GM18499 (cell line): ENCODE data around the gene SETD3.

Source experiments
- ATAC-seq: cut with Tn5 transposase; IDR thresholded peaks from one replicate; pipeline ENCODE4 v1.9.1; 2021; ENCODE audit warnings: moderate number of reproducible peaks; ENCODE audit not compliant: insufficient read depth, unreplicated experiment

SETD3 gene

DNA sequence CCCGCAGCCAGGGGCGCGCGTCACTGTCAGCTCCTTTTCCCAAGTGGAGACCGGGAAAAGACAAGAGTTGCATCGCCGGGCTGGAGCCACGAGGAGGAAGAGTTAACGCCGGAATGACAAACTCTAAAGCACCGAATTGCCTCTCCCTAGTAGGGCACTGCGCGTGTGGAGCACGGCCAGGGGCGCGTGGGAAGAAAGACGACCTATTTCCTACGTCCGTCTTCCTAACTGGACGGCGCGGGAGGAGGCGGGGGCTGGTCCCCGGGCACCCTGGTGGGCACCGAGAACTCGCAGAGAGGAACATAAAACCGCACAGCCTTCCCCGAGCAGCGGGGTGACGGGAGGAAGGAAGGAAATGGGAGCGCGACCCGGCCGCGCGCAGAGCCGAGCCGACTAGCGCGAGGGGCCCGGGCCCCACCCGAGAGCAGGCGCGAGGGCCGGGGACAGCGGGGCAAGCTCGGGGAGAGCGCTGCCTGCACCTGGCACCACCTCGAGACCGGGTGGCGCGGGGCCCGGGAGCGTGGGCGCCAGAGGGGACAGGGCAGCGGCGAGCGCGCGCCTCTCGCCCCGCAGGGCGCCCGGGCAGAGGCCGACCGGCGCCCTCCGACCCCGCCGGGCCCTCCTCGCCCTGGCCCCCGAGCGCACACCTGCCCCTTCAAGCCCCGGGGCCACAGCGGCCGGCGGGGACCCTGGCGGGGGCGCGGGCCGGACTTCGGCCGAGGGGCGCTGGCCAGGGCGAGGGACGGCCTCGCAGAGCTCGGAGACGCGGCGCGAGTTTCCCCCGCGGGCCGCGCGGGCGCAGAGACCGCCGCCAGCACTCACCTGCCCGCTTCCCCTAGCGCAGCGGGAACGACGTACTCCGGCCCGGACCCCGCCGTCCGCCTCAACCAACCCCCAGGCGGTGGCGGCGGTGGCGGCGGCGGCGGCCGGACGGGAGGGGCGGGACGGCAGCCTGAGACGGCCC is at the start of gene SETD3:
Gene SETD3, minus strand, starts transcription at position 954 of the 964 bp plus-strand sequence. CDS start 15,054 bp downstream, outside the sequence.
- no peak for ATAC-seq

DNA sequence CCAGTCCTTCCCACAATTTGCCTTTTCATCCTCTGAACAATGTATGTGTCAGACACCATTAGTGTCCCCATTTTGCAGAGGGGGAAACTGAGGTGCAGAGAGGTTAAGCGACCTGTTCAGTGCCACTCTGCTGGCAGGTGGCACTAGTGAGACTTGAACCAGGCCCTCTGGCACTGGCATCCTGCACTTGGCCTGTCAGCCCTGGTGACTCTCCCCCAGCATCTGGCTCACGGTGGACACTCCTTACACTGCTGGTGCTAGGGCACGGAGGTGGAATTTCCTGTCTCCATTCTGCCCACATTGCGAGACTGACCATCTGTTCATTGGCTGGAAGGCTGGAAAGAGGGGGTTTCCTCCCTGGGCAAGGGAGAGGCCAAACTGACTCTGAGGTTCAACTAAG is 49.2 kb upstream of the SETD3 start:
- no peak for ATAC-seq

DNA sequence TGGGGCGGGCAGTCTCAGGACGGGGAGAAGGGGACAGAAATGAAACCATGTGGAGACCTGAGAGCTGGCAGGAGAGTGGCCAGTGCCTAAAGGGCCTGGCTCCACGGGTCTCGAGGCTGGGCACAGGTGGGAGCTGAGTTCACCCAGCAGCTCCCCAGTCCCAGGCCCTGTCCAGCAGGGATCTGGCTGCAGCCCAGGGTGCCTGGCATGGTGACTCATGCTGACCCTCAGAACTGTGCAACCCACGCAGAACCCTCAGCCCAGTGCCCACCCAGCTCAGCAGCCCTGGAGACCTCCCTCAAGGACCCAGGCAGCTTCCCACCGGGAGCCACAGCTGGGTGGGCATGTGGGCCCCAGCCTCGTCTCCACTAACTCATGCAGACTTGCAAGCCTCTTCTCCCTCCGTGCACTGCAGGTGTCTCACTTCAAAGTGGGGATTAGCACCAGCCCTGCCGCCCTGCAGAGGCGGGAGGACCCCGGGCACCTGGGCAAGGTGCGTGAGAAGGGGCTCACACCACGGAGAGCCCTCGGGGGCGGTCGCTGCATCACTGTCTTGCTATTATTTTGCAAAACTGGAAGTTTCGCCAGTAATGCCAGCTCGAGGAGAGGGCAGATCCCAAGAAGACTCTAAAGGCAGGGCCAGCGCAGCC is 46.9 kb upstream of the SETD3 start:
- ATAC-seq = no peak

DNA sequence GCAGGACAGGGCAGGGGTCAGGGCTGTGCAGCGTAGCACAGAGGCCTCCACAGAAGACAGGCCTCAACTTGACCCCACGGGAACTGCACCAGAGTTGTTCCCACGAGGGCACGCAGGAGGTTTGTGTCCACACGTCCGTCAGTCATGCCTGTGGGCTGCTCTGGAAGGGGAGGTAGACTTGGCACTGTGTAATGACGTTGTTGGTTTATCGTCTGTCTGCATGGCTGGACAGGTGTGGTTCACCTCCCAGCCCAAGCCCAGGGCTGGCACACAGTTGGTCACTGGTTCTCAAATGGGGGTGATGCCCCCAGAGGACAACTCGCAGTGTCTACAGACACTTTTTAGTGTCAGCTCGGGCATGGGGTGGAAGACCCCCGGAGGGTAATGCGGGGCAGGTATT is 46.4 kb upstream of the SETD3 start:
- ATAC-seq = no peak

DNA sequence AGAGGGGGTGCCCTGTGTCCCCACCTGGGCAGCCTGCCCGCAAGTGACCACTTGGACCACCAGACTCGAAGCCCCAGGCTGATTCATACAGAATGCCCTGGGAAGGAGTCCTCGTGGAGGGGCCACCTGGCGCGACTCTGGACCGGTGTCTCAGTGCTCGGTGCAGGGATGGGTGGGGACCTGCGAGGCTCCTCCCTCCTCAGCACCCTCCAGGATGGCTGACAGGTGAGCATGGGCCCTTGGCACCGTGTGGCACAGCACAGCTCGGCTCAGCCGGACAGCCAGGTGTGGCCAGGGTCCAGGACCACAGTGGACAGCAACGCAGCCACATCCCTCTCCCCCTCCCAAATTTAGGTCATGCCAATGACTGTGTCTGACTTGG is 45.0 kb upstream of the SETD3 start:
- ATAC-seq = no peak

DNA sequence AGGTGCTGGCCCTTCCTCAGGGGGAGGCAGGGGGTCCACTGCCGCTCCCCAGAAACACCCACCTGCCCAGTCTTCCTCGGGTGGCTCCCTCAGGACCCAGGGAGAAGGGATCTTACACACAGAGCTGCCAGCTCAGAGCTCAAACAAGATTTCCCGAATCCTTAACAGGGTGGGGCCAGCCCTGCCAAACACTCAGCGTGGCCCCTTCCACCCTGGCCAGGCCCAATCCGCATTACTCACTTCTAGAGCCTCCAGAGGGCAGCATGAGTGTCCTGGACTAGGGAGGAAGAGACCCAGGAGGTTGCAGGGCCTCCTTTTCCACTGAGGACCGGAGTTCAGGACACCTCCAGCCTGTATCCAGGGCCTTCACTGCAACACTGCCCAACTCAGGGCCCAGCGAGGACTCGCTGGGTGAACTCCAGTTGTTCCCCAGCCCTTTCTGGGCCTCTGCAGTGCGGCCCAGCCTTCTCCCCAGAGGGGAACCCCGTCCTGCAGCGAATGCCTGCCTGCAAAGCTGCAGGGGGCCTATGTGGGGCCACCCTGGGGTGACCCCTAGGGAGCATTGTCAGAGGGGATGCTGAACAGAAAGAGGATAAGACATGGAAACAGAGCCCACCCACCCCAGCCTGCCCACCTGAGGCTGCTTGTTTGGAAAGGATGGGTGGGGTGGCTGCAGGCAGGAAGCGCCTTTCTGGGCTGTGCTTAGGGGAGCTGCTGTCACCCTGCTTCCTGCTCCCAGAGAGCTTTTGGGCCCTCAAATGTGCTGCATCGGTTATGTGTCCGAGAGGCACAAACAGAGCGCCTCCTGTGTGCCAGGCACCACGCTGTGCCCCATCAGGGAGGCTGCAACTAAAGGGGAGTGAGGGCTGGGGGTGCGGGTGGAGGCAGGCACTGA is 44.4 kb upstream of the SETD3 start:
- ATAC-seq = no peak

DNA sequence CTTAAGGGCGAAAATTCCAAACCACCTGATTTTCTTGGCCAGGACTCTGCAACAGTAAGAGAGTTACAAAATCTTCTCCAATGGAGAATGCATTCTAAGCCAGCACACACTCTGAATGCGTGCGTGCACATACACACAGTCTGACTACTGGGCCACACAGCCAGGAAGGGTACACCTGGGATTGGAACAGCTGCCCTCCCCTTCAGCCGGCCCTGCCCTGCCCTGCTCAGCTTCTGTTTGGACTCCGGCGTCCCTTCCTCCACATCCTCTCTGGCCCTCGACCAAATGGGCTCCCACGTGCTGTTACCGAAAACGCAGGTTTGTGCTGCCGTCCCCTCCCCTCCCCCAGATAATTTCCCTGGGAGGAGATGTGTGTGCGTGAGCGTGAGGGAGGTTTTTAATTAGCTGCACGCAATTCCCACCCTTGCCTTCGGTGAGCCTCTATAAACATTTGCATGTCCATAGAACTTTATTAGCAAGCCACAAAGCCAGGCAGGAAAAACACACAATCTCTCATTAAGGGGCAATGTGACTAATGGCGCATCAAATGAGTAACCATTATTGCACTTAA is 43.5 kb upstream of the SETD3 start:
- no peak for ATAC-seq

DNA sequence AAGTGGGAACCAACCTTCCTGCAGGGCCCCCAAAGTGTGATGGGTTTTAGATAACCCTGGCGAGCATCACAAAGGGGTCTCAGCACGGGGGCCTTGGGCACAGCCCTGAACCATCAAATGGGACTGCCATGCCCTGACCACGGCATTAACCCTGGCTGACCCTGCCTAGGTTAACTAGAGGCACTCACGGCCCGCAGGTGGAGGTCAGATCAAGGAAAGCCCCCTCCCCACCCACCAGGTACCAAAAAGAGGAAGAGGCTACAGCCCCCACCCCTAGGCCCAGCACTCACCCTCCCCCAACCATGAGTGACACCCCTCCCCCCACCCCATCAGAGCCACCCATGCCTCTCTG is 43.0 kb upstream of the SETD3 start:
- ATAC-seq = no peak

DNA sequence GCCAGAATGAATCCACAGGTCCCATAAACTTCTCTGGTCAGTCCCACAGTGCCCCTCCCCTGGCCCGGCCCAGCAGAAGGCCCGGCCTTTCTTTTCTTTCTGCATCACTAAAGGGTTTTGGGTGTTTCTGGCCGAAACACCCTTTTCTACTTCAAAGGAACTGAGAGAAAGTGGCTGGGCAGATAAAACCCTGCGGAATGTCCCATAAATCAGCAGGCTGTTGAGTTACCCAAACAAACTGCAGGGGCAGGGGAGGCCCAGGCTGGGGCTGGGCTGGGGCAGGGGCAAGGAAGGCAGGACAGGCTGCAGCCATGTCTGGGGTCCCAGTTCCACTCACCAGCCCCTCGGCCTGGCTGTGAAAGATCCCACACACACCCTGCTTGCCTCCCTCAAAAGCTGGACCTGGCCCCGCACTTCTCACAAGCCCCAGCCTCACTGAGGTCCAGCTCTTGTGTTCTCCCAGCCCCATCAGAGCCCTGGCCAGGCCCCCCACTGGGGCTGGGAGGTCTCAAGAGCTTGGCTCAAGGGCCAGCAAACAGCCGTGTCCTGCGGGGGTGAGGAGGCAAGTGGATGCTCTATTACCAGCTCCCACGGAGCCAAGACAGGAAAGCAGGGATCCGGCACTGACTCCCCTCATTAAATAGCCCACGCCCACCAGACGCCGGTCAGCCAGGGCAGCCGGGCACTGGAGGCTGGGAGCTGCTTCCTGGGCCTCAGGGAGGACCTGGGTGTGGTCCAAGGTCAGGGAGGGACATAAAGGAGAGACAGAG is 42.5 kb upstream of the SETD3 start:
- no peak for ATAC-seq

DNA sequence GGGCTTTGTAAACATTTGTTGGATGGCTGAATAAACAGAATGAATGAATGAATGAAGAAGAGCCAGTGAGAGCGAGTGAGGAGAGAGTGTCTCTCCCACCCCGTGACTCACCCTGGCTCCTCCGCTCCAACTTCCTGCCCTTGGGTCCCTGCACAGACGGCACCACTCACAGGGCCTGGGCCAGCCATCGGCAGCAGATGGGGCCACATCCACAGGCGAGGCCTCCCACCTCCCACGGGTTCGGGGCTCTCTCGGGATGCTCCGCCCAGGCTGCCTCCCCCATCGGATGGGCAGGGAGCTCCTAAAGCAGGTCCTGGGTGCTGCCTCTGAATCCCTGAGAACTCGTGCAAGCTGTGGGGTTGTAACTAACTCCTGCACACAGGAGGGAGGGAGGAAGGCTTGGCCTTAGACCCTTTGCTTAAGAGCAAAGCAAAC is 41.8 kb upstream of the SETD3 start:
- no peak for ATAC-seq

DNA sequence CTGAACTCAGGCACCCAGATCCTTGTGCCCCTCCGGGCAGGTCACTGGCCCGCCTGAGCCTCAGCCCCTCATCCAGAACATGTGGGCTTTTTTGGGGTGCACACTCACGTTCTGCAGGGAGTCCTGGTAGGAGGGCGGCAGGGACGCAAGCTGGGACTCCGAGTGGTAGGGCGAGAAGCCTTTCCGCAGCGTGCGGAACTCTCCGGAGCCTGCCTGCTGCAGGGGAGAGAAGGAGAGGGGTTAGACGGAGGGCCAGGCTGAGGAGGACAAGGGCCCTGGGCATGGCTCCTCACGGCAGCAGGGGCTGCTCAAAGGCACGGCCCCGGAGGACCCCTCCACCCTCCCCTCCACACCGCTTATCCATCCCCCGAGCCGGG is 41.4 kb upstream of the SETD3 start:
- ATAC-seq = no peak

DNA sequence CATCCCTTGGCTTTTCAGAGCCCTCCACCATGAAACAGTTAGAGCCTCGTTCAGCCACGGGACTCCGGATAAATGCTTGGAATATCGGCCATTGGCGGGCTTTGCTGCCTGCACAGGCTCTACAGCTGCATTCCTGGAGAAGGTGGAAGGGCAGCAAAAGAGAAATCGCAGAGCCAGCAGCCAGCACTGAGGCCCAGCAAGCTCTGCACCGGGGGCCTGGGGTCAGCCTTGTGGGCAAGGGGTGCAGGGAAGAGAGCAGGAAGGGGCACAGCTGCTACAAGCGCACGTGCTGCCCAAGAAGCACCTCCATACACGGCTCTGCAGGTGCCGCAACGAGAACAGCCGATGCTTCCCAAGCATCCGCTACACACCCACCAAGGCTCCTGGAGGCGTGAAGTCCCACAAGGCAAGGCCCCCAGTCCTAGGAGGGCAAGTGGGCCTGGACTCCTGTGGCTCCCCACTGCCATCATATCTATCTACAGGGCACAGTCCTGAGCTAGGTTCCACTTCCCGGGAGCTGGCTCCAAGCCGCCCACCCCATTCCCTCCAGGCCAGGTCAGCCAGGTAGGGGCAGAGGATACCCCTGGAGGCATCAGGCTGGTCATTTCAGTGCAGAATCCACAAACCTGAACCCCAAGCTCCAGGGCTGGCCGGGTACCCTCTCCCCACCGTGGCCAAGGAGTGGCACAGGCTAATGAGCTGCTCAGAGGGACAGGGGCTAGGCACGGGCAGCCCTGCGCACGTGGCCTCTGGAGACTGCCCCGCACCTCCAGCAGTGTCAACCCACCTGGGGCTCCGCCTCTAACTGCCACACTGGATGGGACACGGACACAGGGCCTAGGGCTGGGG is 40.7 kb upstream of the SETD3 start:
- ATAC-seq = no peak

DNA sequence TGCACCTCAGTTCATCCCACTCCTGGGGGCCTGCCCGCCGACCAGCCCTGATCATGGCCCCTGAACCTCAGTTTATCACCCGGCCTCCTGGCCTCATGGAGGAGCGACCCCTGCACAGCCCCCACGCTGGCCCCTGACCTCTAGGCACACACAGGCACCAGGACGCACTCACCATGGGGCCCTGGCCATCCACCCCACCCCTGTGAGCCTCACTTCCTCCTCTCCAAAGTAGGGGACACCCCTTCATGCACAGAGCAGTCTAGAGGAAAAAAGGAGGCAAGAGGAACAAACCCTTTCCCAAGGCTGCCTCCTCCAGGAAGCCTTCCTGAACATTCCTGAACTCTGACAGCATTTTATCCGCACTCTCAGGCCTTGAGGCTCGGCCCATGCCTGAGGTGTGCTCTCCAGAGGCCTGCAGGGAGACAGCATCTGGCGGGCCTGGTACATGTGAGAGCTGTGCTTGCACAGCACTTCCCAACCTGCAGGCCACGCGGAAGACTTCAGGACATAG is 40.0 kb upstream of the SETD3 start:
- ATAC-seq = no peak

DNA sequence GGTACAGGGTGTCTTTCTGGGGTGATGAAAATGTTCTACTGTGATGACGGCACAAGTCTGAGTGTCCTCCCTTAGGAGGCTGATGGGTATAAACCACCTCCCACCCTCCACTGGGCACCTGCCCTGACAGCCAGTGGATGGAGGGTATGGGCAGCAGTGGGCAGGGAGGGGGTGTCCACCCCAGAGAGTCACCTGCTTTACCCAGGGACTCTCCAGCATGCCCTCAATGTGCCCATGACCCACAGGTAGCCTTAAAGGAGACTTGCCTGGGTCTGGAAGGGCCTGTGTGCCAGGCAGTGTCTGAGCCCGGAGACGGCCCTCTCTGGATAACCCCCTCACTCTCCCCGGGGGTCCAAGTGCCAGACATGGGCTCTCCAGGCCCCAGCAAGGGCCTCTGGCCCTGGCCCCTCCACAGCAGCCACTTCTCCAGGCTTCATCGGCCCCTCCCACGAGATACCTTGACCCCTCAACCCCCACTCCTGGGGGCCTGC is 39.3 kb upstream of the SETD3 start:
- no peak for ATAC-seq

DNA sequence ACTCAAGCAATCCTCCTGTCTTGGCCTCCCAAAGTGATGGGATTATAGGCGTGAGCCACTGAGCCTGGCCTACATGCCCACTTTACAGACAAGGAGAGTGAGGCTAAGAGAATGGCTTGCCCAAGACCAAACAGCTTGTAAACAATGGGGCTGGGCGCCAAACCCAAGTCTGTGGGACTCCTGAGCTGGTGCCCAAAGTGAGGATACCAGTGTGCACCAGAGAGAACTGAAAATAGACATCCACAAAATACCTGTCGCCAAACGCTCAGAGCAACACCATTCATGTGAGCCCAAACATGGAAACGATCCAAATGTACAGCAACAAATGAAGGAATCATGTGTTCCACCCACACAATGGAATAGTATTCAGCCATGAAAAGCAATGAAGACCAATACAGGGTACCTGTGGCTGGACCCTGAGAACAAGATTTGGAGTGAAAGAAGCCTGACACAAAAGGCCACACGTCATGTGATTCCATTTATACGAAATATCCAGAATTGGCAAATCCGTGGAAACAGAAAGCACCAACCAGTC is 38.8 kb upstream of the SETD3 start:
- ATAC-seq = no peak

DNA sequence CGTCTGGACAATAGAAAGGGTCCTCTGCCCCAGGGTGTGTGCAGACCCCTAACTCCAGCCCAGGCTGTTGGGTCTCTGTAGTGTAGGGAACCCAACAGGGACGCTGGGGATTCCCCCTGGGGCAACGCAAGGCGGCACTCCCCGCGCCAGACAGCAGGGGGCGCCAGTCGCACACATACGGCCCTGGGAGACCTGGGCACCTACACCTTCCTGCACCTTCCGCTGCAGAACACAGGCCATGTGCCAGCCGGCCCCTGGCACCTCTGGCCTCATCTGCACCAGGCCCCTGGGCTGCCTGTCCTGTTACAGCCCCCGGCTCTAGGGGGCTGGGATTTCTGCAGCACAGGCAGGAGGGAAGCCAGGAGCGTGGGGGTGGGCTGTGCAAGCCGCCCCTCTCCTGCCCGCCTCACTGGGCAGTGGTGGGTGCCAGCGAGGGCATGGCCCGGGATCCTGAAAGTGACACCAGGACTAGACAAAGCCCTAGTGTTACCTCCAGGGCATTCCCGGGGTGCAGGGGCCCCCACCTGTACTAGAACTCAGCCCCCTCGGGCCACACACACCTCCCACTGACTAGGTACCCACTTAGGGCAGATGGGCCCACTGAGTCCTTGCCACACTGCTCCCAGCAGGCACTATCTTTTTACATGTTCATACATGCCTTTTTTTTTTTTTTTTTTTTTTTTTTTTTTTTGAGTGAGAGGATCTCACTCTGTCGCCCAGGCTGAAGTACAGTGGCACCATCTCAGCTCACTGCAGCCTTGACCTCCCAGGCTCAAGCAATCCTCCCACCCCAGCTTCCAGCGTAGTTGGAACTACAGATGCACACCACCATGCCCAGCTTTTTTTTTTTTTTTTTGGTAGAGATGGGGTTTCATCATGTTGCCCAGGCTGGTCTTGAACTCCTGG is 38.0 kb upstream of the SETD3 start:
- ATAC-seq = no peak
